HEK293 (cell line): ENCODE measurements around the gene WASF3.

ENCODE experiments used
- CTCF ChIA-PET: fragments of 350-600 bp; formaldehyde crosslinking; extraction: SDS; loops from one replicate; lab custom pipeline; 2021; ENCODE audit warnings: antibody characterized with exemption; lab: Yijun Ruan, JAX
- POLR2A ChIA-PET: fragments of 300-600 bp; formaldehyde crosslinking; extraction: SDS; loops from one replicate; lab custom pipeline; 2020; ENCODE audit warnings: antibody characterized with exemption, inconsistent platforms; lab: Yijun Ruan, JAX
- H3K27ac ChIP-seq: fragments of 200-500 bp; sonication (Bioruptor generic); 2 replicates; pipeline ENCODE4 v1.5.1; 2014; ENCODE audit warnings: low read depth, low read length, control low read depth, inconsistent platforms; ENCODE audit errors: extremely low read depth
- H3K36me3 ChIP-seq, 2 experiments: fragments of 200-500 bp in 1 of 2; sonication (Bioruptor generic) in 1 of 2; 1 replicate in 1 of 2; 2 replicates in 1 of 2; pipeline ENCODE4 v1.5.1; 2014 to 2017; ENCODE audit warnings: inconsistent platforms in 2 of 2, low read length in 2 of 2; ENCODE audit not compliant: control insufficient read depth in 2 of 2, insufficient read depth in 1 of 2
- H3K4me1 ChIP-seq: fragments of 200-500 bp; sonication (Bioruptor generic); 2 replicates; pipeline ENCODE4 v1.5.1; 2014; ENCODE audit warnings: mild to moderate bottlenecking, low read length, inconsistent platforms; ENCODE audit not compliant: control insufficient read depth, insufficient read depth
- H3K4me3 ChIP-seq: 2 replicates; pipeline ENCODE4 v1.5.1; 2011; ENCODE audit warnings: low read depth, mild to moderate bottlenecking, control low read depth, low read length, moderate library complexity
- H3K9me3 ChIP-seq: fragments of 200-500 bp; sonication (Bioruptor generic); 2 replicates; pipeline ENCODE4 v1.5.1; 2014; ENCODE audit warnings: low read depth, low read length, inconsistent platforms; ENCODE audit not compliant: control insufficient read depth, insufficient read depth
- FEZF1 ChIP-seq: fragments of 450-650 bp; formaldehyde crosslinking; IDR thresholded peaks from 2 replicates; pipeline ENCODE4 v1.5.1; 2016; ENCODE audit warnings: missing biosample characterization, missing genetic modification characterization
- KLF1 ChIP-seq: fragments of 450-650 bp; formaldehyde crosslinking; IDR thresholded peaks from 2 replicates; pipeline ENCODE4 v1.5.1; 2016; ENCODE audit warnings: missing biosample characterization, missing genetic modification characterization
- KLF10 ChIP-seq: fragments of 450-650 bp; IDR thresholded peaks from 2 replicates; pipeline ENCODE4 v1.5.1; 2018; ENCODE audit warnings: missing biosample characterization, mild to moderate bottlenecking, missing genetic modification characterization
- PRDM6 ChIP-seq: fragments of 450-650 bp; formaldehyde crosslinking; IDR thresholded peaks from 2 replicates; pipeline ENCODE4 v1.5.1; 2017; ENCODE audit warnings: missing biosample characterization, missing genetic modification characterization
- SP3 ChIP-seq: fragments of 450-650 bp; formaldehyde crosslinking; IDR thresholded peaks from 2 replicates; pipeline ENCODE4 v1.5.1; 2016; ENCODE audit warnings: missing biosample characterization, missing genetic modification characterization
- ZNF121 ChIP-seq: fragments of 450-650 bp; formaldehyde crosslinking; IDR thresholded peaks from 2 replicates; pipeline ENCODE4 v1.5.1; 2016; ENCODE audit warnings: missing biosample characterization, missing genetic modification characterization
- ZNF157 ChIP-seq: fragments of 450-650 bp; formaldehyde crosslinking; IDR thresholded peaks from 2 replicates; pipeline ENCODE4 v1.5.1; 2016; ENCODE audit warnings: missing biosample characterization, missing genetic modification characterization
- ZNF394 ChIP-seq: fragments of 450-650 bp; formaldehyde crosslinking; IDR thresholded peaks from 2 replicates; pipeline ENCODE4 v1.5.1; 2016; ENCODE audit warnings: missing biosample characterization, missing genetic modification characterization, mild to moderate bottlenecking, moderate library complexity, borderline replicate concordance
- ZNF48 ChIP-seq: fragments of 450-650 bp; formaldehyde crosslinking; IDR thresholded peaks from 2 replicates; pipeline ENCODE4 v1.5.1; 2016; ENCODE audit warnings: missing biosample characterization, missing genetic modification characterization
- ZNF514 ChIP-seq: fragments of 450-650 bp; formaldehyde crosslinking; IDR thresholded peaks from 2 replicates; pipeline ENCODE4 v1.5.1; 2016; ENCODE audit warnings: missing biosample characterization, missing genetic modification characterization
- ZNF544 ChIP-seq: fragments of 450-650 bp; formaldehyde crosslinking; IDR thresholded peaks from 2 replicates; pipeline ENCODE4 v1.5.0; 2017; ENCODE audit warnings: missing biosample characterization, missing genetic modification characterization
- ZNF645 ChIP-seq: fragments of 450-650 bp; formaldehyde crosslinking; IDR thresholded peaks from 2 replicates; pipeline ENCODE4; 2016; ENCODE audit warnings: missing biosample characterization, missing genetic modification characterization
- ZNF654 ChIP-seq: fragments of 450-650 bp; formaldehyde crosslinking; IDR thresholded peaks from 2 replicates; pipeline ENCODE4 v1.5.1; 2016; ENCODE audit warnings: low read depth, missing biosample characterization, missing genetic modification characterization
- ZNF701 ChIP-seq: fragments of 450-650 bp; formaldehyde crosslinking; IDR thresholded peaks from 2 replicates; pipeline ENCODE4 v1.5.1; 2016; ENCODE audit warnings: missing biosample characterization, missing genetic modification characterization
- ZSCAN16 ChIP-seq: fragments of 450-650 bp; formaldehyde crosslinking; IDR thresholded peaks from 2 replicates; pipeline ENCODE4 v1.5.1; 2016; ENCODE audit warnings: missing biosample characterization, missing genetic modification characterization
- ZSCAN5A ChIP-seq: fragments of 450-650 bp; formaldehyde crosslinking; IDR thresholded peaks from 2 replicates; pipeline ENCODE4 v1.5.1; 2016; ENCODE audit warnings: missing biosample characterization, missing genetic modification characterization
- TF ChIP-seq, protein P1 (sequence below): fragments of 450-650 bp; formaldehyde crosslinking; IDR thresholded peaks from 2 replicates; pipeline ENCODE4 v1.5.1; 2017; ENCODE audit warnings: missing biosample characterization, missing genetic modification characterization
- TF ChIP-seq, protein P2 (sequence below): fragments of 450-650 bp; formaldehyde crosslinking; IDR thresholded peaks from 2 replicates; pipeline ENCODE4 v1.5.1; 2016; ENCODE audit warnings: missing biosample characterization, missing genetic modification characterization
- TF ChIP-seq, protein P3 (sequence below): fragments of 450-650 bp; formaldehyde crosslinking; IDR thresholded peaks from 2 replicates; pipeline ENCODE4 v1.5.1; 2017; ENCODE audit warnings: missing biosample characterization, mild to moderate bottlenecking, missing genetic modification characterization, moderate library complexity
- TF ChIP-seq, protein P4 (sequence below): fragments of 450-650 bp; IDR thresholded peaks from 2 replicates; pipeline ENCODE4 v1.5.1; 2018; ENCODE audit warnings: missing biosample characterization, missing genetic modification characterization

Gene WASF3

DNA sequence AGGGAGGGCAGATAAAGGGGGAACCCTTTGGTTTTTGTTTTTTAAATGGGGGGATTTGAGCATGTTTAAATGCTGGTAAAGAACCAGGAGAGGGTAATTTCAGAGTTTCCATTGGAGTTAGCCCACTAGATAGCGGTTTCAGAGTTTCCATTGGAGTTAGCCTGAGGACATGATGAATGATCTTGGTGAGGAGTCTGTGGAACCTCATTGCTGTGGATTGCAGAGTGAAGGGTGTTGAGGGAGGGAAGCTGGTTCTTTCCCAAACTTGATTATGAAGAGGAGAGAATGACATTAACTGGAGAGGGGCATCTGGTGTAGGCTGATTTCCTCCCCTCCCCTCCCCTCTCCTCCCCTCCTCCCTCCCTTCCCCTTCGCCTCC lies 5.0 kb downstream of the WASF3 start:
- POLR2A ChIA-PET, result no interaction called here
- CTCF ChIA-PET, result no interaction called here
- no peak for TF ChIP-seq ZNF701 (tag by site-specific recombination)
- TF ChIP-seq, protein P1, sequence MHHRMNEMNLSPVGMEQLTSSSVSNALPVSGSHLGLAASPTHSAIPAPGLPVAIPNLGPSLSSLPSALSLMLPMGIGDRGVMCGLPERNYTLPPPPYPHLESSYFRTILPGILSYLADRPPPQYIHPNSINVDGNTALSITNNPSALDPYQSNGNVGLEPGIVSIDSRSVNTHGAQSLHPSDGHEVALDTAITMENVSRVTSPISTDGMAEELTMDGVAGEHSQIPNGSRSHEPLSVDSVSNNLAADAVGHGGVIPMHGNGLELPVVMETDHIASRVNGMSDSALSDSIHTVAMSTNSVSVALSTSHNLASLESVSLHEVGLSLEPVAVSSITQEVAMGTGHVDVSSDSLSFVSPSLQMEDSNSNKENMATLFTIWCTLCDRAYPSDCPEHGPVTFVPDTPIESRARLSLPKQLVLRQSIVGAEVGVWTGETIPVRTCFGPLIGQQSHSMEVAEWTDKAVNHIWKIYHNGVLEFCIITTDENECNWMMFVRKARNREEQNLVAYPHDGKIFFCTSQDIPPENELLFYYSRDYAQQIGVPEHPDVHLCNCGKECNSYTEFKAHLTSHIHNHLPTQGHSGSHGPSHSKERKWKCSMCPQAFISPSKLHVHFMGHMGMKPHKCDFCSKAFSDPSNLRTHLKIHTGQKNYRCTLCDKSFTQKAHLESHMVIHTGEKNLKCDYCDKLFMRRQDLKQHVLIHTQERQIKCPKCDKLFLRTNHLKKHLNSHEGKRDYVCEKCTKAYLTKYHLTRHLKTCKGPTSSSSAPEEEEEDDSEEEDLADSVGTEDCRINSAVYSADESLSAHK (tag by site-specific recombination), result peak; percentile 96
- H3K4me1 ChIP-seq, result peaks cover 6% of the 10 kb centered on the region; the same call in 1 of the 2 replicates
- H3K9me3 ChIP-seq, result no peaks in the 10 kb centered on the region
- no peak overlapping the region for H3K27ac ChIP-seq
- H3K36me3 ChIP-seq, result no peaks in the 10 kb centered on the region; a peak in 1 of 3 replicates
- no peak overlapping the region for H3K4me3 ChIP-seq

- Histone ChIP-seq H3K4me1 (peaks cover 6% of the 10 kb centered on the region; the same call in 1 of the 2 replicates), H3K36me3 (no peaks in the 10 kb centered on the region; a peak in 1 of 3 replicates), H3K4me3 (no peak overlapping the region), H3K9me3 (no peaks in the 10 kb centered on the region), H3K27ac (no peak overlapping the region)
- ChIA-PET POLR2A (no interaction called here), CTCF (interaction anchor here (0.6 kb wide), 1 partner anchor 28 kb away, joined by 3 read pairs; no protein-coding TSS in a partner anchor)
- TF ChIP-seq ZNF48, result no peak
- TF ChIP-seq ZNF157, result no peak
- no peak for TF ChIP-seq ZSCAN5A (tag by site-specific recombination)
- TF ChIP-seq ZNF121 (tag by site-specific recombination), result no peak
- TF ChIP-seq ZNF514 (tag by site-specific recombination), result no peak
- TF ChIP-seq ZNF654 (tag by site-specific recombination), result no peak
- TF ChIP-seq SP3, result no peak
- TF ChIP-seq, protein P2, sequence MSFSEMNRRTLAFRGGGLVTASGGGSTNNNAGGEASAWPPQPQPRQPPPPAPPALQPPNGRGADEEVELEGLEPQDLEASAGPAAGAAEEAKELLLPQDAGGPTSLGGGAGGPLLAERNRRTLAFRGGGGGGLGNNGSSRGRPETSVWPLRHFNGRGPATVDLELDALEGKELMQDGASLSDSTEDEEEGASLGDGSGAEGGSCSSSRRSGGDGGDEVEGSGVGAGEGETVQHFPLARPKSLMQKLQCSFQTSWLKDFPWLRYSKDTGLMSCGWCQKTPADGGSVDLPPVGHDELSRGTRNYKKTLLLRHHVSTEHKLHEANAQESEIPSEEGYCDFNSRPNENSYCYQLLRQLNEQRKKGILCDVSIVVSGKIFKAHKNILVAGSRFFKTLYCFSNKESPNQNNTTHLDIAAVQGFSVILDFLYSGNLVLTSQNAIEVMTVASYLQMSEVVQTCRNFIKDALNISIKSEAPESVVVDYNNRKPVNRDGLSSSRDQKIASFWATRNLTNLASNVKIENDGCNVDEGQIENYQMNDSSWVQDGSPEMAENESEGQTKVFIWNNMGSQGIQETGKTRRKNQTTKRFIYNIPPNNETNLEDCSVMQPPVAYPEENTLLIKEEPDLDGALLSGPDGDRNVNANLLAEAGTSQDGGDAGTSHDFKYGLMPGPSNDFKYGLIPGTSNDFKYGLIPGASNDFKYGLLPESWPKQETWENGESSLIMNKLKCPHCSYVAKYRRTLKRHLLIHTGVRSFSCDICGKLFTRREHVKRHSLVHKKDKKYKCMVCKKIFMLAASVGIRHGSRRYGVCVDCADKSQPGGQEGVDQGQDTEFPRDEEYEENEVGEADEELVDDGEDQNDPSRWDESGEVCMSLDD (tag by site-specific recombination), result no peak
- TF ChIP-seq KLF10, result no peak
- no peak for TF ChIP-seq ZSCAN16 (tag by site-specific recombination)
- TF ChIP-seq, protein P3, sequence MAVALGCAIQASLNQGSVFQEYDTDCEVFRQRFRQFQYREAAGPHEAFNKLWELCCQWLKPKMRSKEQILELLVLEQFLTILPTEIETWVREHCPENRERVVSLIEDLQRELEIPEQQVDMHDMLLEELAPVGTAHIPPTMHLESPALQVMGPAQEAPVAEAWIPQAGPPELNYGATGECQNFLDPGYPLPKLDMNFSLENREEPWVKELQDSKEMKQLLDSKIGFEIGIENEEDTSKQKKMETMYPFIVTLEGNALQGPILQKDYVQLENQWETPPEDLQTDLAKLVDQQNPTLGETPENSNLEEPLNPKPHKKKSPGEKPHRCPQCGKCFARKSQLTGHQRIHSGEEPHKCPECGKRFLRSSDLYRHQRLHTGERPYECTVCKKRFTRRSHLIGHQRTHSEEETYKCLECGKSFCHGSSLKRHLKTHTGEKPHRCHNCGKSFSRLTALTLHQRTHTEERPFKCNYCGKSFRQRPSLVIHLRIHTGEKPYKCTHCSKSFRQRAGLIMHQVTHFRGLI, result no peak
- no peak for TF ChIP-seq ZNF645
- TF ChIP-seq, protein P4, sequence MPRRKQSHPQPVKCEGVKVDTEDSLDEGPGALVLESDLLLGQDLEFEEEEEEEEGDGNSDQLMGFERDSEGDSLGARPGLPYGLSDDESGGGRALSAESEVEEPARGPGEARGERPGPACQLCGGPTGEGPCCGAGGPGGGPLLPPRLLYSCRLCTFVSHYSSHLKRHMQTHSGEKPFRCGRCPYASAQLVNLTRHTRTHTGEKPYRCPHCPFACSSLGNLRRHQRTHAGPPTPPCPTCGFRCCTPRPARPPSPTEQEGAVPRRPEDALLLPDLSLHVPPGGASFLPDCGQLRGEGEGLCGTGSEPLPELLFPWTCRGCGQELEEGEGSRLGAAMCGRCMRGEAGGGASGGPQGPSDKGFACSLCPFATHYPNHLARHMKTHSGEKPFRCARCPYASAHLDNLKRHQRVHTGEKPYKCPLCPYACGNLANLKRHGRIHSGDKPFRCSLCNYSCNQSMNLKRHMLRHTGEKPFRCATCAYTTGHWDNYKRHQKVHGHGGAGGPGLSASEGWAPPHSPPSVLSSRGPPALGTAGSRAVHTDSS (tag by site-specific recombination), result no peak
- no peak for TF ChIP-seq ZNF544 (tag by site-specific recombination)
- no peak for TF ChIP-seq ZNF394
- TF ChIP-seq PRDM6 (tag by site-specific recombination), result no peak
- TF ChIP-seq KLF1 (tag by site-specific recombination), result no peak
- TF ChIP-seq FEZF1 (tag by site-specific recombination), result no peak
Measured at GRCh38 chr13:26563713-26564112, 6.2 kb downstream of the WASF3 start.
